GM19351 (cell line): Measurements from ENCODE around the gene UBE2O.
A peak's percentile ranks its signal among the peaks of the same experiment; 100 is the strongest.

Source experiments
- ATAC-seq: cut with Tn5 transposase; IDR thresholded peaks from one replicate; pipeline ENCODE4 v1.9.1; 2021; ENCODE audit warnings: mild to moderate bottlenecking, moderate library complexity; ENCODE audit not compliant: unreplicated experiment

UBE2O gene

DNA sequence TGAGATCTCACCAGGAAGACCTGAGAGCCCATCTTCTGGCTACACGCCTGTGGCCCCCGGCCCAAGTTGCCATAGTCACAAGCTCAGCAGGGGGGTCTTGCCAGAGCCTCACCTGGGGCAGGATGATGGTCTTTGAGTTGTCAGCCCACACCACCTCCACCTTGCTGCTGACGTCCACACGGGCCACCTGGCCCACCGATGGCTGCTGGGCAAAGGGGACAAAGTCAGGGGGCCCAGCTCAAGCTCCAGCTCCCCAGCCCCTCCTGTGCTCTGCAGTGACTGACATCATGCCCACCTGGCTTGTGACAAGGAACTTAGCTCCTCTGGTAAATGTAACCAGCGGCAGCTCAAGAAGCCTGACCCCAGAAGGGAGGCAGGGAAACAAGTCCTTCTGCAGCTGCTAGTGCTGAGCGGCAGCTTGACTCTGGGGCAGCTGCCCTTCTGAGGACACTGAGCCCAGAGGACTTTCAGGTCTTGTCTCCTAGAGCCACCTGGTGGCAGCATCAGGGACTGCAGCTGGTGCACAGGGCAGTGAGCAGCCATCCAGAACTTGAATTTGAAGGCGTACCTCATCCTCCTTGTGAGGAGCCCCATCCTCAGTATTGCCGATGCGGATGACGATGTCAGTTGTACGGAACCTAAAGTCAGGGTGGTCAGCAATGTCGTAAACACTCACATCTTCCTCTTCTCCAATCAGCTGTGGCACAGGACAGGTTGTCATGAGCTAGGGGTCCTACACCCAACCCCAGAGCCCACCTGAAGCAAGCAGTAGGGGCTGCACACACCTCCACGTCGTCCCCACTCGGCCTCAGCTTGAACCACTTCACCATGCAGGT is 55.0 kb downstream of the UBE2O start:
- no peak for ATAC-seq

DNA sequence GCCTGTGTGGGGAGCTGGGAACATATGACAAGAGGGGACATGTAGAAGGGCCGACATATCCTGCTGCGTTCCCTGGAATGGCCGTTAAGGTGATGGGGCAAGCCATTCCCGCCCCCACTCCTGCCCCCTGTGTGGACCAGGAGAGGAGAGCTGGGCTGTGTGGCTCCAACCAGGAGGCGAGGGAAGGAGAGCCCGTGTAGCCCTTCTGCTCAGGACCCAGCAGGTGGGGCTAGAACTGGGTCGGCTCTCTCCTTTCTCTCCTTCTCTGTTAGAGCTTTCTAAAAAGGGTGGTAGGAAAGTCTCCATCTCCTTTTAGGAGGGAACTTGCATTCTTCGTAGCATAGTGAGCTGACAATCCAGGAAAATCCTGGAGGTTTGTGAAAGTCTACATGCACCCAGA is 55.8 kb downstream of the UBE2O start:
- no peak for ATAC-seq

DNA sequence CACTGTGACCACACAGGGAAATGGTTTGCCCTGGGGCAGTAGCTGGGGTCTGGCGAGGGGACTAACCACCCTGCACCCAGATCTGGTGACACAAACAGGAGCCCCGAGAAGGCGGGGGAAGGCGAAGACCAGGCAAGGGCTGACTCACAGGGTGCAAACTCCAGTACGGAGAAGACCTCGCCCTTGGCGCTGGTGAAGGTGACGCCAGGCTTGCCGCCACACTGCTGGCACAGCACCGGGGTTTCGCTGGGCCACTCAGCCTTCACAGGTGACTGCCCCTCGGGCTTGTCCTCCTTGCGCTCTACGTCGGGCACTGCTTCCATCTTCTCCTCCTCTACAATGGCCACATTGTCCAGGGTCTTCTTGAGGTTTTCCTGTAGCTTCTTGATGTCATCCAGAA is 57.0 kb downstream of the UBE2O start:
- no peak for ATAC-seq

DNA sequence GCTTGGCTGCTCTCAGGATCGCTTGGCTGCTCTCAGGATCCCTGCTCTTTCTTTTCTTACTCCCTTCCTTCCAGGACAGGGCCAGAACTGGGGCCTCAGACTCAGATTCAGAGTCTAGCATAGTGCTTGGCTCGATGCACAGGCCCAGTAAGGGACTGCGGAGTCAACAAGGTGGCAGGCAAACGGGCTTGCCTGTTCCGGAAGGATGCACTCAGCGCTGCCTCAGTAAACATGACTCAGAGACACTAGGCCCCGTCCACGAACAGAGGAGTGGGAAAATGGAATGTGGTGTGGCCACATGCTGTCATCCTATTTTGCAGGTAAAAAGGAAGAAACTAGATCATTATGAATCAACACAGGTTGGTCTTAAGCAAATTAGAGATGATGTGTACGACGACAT is 58.8 kb downstream of the UBE2O start:
- no peak for ATAC-seq

DNA sequence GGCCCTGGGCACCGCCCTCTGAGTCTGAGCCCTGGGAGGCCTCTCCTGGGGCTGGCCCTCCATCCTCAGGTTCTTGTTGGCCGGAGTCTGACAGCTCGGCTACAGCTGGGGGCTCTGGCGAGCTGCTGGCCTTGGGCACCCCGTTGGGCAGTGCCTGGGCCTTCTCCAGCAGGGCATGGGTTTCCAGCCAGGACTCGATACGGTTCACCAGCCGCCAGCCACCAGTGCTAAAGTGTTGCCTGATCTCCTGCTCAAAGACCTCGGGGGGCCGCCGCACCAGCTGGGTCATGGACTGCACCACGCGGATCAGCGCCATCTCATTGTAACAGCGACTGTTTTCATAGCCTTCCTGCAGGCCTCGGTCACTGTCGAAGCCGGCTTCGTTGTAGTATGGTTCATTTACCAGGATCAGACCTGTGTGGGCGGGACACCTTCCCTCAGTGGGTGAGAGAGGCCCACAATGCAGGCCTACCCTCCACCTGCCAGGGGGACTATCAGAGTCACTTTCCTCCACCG is 61.7 kb downstream of the UBE2O start:
- ATAC-seq: no peak

DNA sequence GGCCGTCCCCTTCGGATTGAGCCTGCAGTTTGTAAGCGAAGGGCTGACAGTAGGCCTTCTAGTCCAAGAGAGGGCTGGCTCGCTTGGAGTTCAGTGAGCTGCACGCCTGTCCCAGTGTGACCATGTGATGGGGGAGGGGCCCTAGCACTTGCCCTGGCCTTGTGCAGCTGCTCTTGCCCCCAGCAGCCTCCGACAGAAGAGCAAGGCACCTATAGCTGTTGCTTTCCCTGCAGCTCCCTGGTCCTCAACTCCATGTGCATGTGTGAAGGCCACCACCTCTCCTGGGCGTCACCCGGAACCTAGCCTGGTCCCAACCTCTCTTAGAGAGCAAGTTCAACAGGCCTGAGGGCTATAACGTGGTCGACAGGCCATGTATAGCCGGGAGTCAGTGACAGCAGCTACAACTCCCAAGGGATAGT is 62.9 kb downstream of the UBE2O start:
- no peak for ATAC-seq

DNA sequence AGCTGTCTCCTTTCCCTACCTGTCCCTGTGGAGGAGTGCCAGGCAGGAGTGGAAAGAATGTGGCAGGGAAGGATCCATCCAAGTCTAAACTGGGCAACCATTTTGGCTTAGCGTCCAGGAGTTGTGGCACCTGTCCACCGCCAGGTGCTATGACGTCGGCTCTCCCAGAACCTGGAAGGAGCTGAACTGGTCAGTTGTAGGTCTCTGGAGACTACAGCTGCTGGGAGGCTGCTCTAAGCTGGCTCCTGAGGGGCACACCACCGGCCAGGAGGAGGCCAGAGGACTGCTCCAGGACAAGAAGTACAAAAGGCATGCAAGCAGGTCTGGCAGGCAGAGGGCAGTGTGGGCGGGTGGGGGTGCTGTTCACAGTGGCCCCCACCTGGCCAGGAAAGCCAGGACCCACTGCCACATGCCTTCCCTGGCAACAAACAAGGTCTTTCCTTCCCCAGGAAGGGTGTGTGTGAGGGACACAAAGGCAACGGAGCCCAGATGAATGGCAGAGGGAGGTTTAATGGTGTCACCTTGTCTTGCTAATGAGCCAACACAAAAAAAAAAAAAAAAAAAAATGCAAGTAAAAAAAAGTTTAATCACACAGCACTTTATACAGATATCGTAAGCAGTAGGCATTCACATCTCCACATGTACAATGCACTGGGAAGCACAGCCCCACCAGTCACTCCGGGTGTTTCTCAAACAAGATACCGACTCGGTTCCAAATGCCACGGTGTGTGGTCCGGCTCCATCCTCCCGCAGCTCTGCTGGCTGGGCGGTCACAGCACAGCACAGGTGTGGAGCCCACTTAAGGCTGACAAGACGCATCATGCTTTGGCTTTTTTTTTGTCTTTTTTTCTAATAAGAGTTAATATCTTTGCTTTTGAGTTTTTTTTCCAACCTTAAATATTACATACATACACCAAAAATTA is 63.7 kb downstream of the UBE2O start:
- ATAC-seq: no peak

DNA sequence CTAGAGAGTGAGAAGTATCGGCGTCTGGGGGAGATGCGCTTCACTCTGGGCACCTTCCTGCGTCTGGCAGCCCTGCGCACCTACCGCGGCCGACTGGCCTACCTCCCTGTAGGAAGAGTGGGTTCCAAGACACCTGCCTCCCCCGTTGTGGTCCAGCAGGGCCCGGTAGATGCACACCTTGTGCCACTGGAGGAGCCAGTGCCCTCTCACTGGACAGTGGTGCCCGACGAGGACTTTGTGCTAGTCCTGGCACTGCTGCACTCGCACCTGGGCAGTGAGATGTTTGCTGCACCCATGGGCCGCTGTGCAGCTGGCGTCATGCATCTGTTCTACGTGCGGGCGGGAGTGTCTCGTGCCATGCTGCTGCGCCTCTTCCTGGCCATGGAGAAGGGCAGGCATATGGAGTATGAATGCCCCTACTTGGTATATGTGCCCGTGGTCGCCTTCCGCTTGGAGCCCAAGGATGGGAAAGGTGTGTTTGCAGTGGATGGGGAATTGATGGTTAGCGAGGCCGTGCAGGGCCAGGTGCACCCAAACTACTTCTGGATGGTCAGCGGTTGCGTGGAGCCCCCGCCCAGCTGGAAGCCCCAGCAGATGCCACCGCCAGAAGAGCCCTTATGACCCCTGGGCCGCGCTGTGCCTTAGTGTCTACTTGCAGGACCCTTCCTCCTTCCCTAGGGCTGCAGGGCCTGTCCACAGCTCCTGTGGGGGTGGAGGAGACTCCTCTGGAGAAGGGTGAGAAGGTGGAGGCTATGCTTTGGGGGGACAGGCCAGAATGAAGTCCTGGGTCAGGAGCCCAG is 65.8 kb downstream of the UBE2O start:
- no peak for ATAC-seq

DNA sequence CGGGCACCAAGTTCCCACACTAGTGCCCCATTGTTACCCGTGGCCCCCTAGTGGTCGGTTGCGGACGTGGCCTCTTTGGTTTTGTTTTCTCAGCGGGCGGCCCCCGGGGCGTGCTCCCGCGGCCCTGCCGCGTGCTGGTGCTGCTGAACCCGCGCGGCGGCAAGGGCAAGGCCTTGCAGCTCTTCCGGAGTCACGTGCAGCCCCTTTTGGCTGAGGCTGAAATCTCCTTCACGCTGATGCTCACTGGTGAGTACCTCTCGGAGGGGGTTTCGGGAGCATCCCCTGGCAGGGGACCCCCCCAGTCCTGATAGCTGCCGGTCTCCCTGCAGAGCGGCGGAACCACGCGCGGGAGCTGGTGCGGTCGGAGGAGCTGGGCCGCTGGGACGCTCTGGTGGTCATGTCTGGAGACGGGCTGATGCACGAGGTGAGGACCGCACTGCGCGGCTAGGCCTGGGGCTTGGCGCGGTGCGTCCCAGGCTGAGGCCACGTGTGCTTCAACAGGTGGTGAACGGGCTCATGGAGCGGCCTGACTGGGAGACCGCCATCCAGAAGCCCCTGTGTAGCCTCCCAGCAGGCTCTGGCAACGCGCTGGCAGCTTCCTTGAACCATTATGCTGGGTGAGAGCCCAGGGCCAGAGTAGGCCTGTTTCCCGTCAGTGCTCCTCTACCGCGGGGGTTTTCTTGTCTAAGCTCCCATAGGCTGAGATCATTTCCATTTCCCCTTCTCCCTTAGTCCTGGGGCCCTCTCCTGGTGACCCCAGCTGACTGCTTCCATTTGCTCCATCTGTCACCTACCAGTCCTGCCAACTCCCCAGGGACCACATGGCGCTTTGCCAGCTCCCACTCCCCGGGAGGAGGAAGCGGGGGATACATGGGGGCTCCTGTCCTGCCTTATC is 66.8 kb downstream of the UBE2O start:
- no peak for ATAC-seq

DNA sequence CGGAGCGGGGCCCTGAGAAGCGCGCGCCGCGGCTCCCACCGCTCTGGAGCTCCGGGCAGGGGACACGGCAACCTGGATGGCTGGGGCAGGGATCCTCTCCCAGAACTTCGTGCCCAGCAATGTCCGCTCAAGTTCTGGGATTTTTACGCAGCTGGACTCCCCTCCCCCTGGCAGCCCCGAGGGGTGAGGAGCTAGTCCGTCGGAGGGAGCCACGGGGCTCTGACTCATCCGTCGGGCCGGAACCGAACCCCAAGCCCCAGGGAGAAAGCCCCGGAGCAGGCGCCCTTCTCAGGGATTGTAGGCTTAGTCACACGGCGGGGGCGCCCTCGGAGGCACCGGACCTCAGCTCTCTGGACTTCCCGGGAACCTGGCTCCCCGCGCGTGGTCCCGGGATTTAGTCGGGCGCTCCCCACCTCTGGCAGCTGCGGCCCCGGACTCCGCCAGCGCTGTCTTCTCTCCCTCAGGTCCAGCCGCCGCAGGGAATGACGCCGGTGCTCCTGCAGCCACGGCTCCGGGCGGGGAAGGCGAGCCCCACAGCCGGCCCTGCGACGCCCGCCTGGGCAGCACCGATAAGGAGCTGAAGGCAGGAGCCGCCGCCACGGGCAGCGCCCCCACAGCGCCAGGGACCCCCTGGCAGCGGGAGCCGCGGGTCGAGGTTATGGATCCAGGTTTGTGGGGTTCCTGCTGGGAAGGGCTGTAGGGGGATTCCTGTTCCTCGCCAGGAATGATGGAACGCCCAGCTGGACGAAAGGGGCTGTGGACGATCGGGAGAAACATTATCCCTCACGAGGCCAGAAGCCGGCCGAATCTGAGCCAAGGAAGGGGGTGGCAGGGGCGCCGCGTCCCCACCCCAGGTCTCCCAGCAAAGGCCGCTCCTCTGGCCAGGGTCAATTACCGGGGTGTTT is 67.7 kb downstream of the UBE2O start:
- ATAC-seq: no peak

DNA sequence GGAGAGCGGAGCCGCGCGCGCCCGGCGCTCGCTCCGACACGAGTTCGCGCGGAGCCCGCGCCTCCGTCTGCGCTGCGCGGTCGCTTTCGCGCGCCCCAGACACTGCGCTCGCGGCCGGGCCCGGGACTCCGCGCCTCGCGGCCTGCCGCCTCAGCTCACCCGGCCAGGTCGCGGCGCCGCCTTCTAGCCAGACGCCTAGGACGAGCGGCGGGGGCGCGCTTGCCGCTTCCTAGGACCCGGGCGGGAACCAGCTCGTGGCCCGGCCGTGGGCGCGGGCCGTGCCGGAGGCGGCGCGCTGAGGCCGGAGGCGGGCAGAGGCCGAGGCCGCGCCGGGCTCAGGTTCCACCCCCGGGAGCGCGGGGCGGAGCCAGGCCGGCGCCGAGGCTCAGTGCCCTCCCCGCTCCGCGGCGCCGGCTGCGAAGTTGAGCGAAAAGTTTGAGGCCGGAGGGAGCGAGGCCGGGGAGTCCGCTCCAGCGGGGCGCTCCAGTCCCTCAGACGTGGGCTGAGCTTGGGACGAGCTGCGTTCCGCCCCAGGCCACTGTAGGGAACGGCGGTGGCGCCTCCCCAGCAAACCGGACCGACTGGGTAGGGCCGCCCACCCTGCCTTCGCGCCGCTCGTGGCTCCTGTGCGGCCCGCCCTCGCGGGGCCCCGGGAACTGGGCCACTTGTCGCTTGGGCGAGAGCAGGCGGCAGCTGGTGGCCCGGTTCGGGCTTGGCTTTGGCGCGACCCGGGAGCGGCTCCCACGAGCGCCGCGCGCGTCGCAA is 68.5 kb downstream of the UBE2O start, which contains the start of gene SPHK1:
Gene SPHK1, plus strand, starts transcription at position 388 of the 765 bp plus-strand sequence. CDS start 1,036 bp downstream, outside the sequence.
- peak; percentile 45 for ATAC-seq

DNA sequence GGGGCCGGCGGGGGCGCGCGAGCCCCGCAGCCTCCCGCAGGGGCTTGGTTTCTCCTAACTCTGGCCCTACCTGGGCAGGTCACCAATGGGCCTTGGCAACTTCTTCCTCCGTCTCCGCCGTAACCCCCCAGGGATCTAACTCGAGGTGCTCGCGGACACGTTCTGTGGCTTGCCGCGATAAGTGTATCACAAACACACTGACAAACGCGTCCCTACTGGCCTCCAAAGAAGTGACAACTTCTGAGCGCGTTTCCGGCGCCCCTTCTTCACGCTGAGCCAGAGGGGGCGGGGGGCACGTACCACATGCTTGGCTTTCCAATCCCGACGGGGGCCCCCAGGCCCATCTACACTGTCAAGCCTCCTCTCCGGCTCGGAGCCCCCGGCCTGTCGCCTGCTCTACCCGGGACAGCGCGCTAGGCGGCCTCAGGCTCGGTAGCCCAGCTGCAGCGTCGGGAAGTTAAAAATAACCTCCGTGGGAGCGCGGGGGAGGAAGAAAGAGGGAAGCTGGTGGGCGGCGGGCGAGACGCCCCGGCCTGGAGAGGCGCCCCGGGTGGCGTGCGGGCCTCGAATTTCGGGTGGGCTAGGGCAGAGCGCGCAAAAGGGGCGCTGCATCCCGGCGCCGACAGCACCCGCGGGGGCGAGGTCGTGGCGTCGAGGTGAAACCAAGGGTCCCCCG is 69.3 kb downstream of the UBE2O start:
- ATAC-seq: no peak

DNA sequence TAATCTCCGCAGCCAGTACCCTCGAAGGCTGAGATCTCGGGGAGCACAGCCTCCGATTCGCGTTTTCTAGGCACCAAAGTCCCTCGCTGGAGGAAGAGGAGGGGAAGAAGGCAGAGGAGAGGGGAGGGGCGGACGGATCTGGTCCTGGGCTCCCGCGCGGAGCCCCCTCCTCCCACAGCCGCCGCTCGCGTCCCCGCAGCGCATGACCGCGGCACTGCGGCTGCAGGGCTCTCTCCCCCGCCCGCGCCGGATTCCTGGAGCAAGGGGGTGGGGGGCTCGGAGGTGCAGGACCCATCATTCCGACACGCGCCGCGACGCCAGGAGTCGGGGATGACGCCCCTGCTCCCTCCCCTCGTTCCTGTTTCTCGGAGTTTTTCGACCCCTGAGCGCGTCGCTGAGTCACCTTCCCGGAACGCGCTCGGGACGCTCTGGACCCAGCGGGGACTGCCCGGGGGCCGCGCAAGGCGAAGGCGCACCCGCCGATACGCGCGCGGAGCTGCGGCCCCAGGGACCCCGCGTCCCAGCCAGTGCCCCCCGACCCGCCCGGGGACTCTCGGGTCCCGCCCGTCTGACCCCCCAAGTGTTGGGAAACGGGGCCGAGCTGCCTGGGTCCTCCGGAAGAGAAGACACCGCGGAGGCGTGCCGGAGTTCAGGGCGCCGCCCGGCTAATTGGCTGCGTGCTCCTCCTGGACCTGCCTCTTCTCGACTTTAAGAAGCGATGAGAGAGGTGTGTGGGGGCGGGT is 70.0 kb downstream of the UBE2O start:
- ATAC-seq: no peak

DNA sequence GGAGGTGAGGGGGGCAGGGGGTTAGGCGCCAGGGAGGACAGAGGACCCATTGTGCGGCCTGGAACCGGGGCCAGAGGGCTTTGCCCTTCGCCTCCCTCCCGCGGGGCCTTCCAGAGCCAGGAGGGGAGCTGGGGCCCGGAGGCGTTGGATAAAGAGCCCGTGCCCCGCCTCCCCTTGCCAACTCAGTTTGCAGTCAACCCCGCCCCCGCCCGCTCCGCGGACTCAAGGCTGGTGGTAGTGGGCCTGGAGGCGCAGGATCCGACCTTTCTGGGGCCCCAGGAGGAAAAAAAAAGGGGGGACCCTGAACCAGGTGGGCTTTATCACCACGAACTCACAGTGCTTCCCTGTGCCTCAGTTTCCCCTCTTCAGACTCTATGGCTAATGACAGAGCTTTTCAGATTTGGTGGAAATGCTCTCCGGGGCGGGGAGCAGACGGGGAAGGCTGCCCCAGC is 70.6 kb downstream of the UBE2O start:
- ATAC-seq: no peak

DNA sequence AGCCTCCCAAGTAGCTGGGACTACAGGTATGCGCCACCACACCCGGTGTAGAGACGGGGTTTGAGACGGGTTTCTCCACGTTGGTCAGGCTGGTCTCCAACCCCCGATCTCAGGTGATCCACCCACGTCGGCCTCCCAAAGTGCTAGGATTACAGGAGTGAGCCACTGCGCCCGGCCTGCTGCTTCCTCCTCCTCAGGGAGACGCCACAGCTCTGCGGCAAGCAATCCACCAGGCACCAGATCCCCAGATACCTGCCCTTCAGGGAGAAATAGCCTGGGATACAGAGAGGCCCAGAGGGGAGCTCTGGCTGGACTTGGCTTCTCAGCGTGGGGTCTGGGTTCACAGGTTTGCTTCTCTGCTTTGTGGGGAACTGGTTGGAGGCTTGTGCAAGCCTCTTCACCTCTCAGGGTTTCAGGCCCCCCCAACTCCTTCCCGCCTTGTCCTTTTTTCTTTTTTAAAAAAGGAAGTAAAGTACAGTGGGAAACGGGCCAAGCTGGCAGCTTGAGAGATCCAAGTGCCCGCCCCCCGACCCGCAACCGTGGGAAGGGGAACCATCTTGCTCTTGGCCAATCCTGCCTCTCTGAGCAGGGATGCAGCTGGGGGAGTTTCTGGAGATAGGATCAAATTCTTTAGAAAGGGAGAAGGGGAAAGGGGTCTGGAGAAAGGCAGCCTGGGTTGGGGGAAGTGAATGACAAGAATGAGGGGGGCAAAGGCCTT is 71.2 kb downstream of the UBE2O start:
- ATAC-seq: no peak
